Stimulated activated naive B cell treated with anti-CD40 and anti-IgM and Interleukin-4, amounts not matched to agents 10 μg/mL and 1 μg/mL and 100 μg/mL, for 72 hours (primary cell): ENCODE results near the gene SLC7A5.
A peak's percentile ranks its signal among the peaks of the same experiment; 100 is the strongest.

Experiments
- ATAC-seq, 2 donors: fragments of 150-1000 bp; cut with Tn5 transposase; replicated peaks; 2 replicates each; pipeline ENCODE4 v1.10.0; 2021; ENCODE audit warnings: moderate library complexity in 1 of 2
- DNase-seq: peaks from one replicate; pipeline ENCODE4 v3.0.0; 2021
- H3K27ac Mint-ChIP-seq: one replicate; pipeline ENCODE4 v1.8.0; 2022; ENCODE audit warnings: mild to moderate bottlenecking, mixed read lengths
- H3K27me3 Mint-ChIP-seq, 2 donors: one replicate each; pipeline ENCODE4 v1.8.0; 2022; ENCODE audit warnings: mixed read lengths in 2 of 2
- H3K36me3 Mint-ChIP-seq, 2 donors: one replicate each; pipeline ENCODE4 v1.8.0; 2022; ENCODE audit warnings: mixed read lengths in 2 of 2, mild to moderate bottlenecking in 1 of 2
- H3K4me1 Mint-ChIP-seq, 2 donors: one replicate each; pipeline ENCODE4 v1.8.0; 2022; ENCODE audit warnings: mixed read lengths in 2 of 2, mild to moderate bottlenecking in 1 of 2
- H3K4me3 Mint-ChIP-seq, 2 donors: one replicate each; pipeline ENCODE4 v1.8.0; 2022; ENCODE audit warnings: mild to moderate bottlenecking in 2 of 2, mixed read lengths in 2 of 2, moderate library complexity in 1 of 2
- H3K9me3 Mint-ChIP-seq, 2 donors: one replicate each; pipeline ENCODE4 v1.8.0; 2022; ENCODE audit warnings: mixed read lengths in 2 of 2, mild to moderate bottlenecking in 1 of 2

The SLC7A5 gene

DNA sequence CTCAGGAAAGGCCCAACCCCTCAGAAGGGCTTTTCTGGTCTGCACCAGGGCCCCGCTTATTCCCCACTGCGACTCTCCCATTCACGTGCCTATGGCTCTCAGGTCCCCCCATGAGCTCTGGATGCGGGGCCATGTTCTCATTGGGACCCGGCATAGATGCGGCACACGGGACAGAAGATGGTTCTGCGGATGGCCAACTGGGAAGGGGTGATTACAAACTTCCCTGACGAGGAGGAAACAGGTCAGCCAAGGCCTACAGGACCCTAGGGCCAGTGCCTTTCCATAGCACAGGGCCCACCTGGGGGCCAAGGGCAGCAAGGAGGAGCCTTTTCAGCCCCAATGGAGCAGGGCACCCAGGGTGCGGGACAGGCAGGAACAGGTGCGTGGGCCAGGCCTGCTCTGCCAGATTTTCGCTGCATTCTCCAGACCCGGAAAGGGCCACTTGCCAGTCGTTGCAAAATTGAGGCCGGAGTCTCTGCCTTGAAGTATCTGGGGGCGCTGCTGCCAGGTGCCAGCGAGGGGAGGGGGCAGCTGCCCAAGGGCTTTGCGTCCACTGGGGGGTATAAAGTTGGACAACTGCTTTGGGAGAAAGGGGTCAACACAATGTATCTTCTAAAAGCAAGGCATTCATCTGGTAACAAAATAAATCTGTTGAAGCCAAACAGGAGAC lies 20.5 kb downstream of the SLC7A5 start:
- Mint-ChIP-seq H3K4me1 (peaks cover 8 to 33% of the 10 kb centered on the region in 2 donors), H3K4me3 (no peak overlapping the region), H3K27me3 (no peaks in the 10 kb centered on the region), H3K36me3 (peaks cover 53 to 63% of the 10 kb centered on the region in 2 donors), H3K27ac (no peak overlapping the region), H3K9me3 (no peaks in the 10 kb centered on the region)
- no peak for DNase-seq
- ATAC-seq: no peak

DNA sequence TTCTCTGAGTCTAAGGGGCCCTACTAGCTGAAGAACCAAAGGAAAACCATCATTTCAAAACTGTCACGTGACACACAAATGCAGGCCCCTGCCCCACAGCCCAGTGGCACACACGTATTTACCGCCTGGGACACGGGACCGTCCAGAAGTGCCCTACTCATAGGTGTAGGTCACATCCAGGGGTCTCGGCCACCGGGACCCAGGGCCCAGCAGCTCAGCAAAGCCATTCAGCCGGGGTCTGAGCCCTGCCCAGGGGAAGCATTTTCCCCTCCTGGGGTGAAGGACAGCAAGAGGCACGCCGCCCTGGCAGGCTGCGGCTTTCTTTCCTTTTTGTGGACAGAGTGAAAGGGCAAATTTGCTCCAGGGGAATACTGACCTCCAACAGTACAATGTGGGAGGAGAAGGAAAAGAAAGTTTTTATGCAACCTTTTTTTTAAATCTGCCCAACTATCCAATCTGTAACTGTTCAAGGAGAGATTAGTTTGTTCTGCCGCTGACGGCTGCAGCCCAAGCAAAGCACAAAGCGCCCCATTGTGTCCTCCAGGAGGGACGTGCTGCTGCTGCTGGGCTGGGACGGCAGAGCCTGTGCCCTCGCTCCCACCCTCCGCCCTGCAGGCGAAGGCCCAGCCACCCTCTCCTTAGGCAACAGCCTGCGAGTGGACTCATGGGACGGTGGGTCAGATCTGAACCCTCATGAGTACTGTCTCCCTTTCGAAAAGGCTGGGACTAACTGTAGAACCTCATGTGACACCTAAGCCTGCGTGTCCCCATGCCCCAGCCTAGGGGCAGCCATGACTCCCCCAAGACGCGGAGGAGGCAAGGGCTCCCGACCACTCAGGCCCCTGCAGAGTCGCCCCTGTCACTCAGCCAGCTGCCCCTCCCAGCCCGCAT lies 21.3 kb downstream of the SLC7A5 start:
- Mint-ChIP-seq H3K4me3 (no peak overlapping the region), H3K27ac (no peak overlapping the region), H3K4me1 (peaks cover 11 to 39% of the 10 kb centered on the region in 2 donors), H3K9me3 (no peaks in the 10 kb centered on the region), H3K36me3 (peaks cover 58 to 64% of the 10 kb centered on the region in 2 donors), H3K27me3 (no peaks in the 10 kb centered on the region)
- DNase-seq: no peak
- no peak for ATAC-seq

DNA sequence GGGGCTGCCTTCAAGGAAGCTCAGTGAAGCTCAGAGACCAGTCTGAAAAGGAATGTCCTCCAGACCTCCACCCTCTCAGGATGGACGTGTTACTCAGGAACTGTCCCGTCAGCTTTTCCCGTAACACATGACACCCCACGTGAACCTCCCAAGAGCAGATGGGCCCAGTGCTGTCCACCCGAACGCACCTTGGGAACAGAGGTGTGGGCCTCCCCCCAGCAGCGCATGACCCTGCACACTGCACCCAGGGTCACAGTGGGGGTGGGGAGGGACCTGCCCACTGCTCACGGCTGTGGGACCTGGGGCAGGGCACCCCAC lies 21.9 kb downstream of the SLC7A5 start:
- ATAC-seq (no peak), DNase-seq (no peak)
- Mint-ChIP-seq H3K36me3 (peaks cover 60 to 64% of the 10 kb centered on the region in 2 donors), H3K27ac (no peak overlapping the region), H3K27me3 (no peaks in the 10 kb centered on the region), H3K4me3 (no peak overlapping the region), H3K4me1 (peaks cover 14 to 40% of the 10 kb centered on the region in 2 donors), H3K9me3 (no peaks in the 10 kb centered on the region)

DNA sequence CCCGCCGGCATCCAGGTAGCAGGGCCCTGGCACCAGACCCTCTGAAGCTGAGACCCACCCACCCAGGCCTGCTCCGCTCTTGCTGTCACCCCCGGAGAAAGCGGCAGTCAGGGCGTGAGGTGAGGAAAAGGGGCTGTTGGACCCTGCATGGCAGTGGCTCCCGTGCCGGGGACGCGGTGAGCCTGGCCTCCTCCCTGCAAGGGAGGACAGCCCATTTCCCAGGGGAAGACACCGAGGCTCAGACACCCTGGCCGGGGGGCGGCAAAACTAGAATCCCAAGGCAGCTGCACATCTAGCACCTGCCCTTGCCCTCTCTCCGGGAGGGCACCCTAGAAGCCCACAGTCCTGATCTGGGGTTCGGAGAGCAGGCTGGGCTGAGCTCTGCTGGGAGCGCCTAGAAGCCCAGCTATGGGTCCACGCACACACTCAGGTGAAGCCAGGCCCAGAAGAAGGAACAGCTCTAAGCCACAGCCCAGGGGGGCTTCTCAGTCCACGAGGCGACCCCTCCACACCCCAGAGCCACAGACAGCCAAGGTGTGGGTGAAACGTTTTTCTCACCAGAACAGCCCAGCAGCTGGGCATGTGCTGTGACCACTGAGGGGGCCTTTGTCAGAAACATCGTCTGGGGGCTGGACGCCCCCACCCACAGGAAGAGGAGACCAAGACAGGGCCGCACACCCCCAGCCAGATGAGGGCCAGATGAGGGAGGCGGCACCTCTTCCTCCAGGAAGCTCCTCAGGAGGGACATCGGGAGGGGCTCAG lies 22.4 kb downstream of the SLC7A5 start:
- Mint-ChIP-seq H3K4me1 (peaks cover 14 to 42% of the 10 kb centered on the region in 2 donors), H3K4me3 (no peak overlapping the region), H3K27ac (no peak overlapping the region), H3K36me3 (peaks cover 59 to 60% of the 10 kb centered on the region in 2 donors), H3K9me3 (no peaks in the 10 kb centered on the region), H3K27me3 (no peaks in the 10 kb centered on the region)
- no peak for DNase-seq
- ATAC-seq: no peak

DNA sequence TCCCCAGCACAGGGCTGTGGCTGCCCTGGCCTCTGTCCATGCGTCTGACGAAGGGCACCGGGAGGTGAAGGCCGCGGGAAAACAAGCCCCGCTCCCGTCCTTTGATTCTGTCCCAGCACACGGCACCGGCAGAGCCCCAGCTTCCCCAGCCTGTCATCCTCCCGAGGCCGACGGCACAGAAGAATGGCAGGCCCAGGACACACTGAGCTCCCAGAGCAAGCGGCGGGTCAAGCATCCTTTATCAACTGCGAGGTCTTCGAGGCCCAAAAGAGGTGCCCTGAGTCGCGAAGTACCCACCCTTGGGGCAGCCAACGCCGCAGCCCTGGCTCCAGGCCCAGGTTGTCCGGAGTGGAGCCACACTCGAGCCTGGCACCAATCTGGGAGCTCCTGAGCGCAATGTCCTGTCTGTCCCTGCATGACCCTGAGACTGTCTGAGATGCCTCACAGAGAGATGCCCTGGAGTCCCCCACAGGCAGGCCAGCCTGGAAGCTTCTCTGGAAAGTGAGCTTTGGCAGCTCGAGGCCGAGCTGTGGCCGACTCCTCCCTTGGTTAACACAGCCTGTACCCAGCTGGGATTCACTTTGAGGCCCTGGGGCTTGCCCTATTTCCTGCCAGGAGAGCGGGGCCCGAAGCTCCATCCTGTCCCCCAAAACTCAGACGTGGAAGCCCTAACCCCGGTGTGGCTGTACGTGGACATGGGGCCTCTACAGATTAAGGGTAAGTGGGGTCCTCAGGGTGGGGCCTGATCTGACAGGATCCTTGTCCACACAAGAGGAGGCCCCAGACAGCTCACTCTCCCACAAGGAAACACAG lies 23.3 kb downstream of the SLC7A5 start:
- ATAC-seq (no peak), DNase-seq (no peak)
- Mint-ChIP-seq H3K36me3 (peaks cover 56 to 59% of the 10 kb centered on the region in 2 donors), H3K4me3 (no peak overlapping the region), H3K9me3 (no peaks in the 10 kb centered on the region), H3K4me1 (peaks cover 14 to 42% of the 10 kb centered on the region in 2 donors), H3K27me3 (no peaks in the 10 kb centered on the region), H3K27ac (no peak overlapping the region)

DNA sequence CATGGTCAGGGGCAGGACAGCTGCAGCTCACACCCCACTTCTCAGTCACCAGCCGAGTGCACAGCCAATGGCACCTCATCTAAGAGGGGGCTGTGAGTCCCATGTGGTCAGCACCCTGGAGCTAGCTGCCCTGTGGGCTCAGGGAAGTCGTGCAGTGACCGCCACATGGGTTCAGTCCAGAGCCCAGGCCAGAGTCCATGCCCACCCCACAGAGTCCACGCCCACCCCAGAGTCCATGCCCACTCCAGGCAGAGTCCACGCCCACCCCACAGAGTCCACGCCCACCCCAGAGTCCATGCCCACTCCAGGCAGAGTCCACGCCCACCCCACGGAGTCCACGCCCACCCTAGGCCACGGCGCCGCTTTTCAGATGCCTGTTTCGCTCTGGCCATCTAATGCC lies 24.1 kb downstream of the SLC7A5 start:
- Mint-ChIP-seq H3K27me3 (no peaks in the 10 kb centered on the region), H3K4me3 (no peak overlapping the region), H3K4me1 (peaks cover 14 to 42% of the 10 kb centered on the region in 2 donors), H3K9me3 (no peaks in the 10 kb centered on the region), H3K27ac (no peak overlapping the region), H3K36me3 (peaks cover 51 to 52% of the 10 kb centered on the region in 2 donors)
- DNase-seq (no peak), ATAC-seq (no peak)

DNA sequence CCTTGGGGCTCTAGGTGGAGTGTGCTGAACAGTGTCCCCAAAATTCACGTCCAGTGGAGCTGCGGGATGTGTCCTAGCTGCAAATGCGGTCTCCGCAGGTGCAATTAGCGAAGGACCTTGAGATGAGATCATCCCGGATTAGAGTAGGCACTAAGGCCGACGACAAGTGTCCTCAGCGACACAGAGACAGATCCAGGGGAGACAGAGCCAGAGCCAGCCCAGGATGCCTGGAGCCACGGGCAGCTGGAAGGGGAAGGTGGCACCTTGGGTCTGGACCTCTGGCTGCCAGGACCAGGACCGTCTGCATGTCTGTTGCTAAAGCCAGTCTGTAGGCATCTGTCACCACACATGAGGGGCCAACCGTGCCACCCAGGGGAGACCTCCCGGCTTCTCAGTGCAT lies 24.5 kb downstream of the SLC7A5 start:
- peaks cover 51% of the 10 kb centered on the region in 2 donors for H3K36me3 Mint-ChIP-seq
- no peak overlapping the region for H3K4me3 Mint-ChIP-seq
- peaks cover 14 to 42% of the 10 kb centered on the region in 2 donors for H3K4me1 Mint-ChIP-seq
- H3K9me3 Mint-ChIP-seq: no peaks in the 10 kb centered on the region
- no peaks in the 10 kb centered on the region for H3K27me3 Mint-ChIP-seq
- ATAC-seq (no peak), DNase-seq (no peak)
- no peak overlapping the region for H3K27ac Mint-ChIP-seq

DNA sequence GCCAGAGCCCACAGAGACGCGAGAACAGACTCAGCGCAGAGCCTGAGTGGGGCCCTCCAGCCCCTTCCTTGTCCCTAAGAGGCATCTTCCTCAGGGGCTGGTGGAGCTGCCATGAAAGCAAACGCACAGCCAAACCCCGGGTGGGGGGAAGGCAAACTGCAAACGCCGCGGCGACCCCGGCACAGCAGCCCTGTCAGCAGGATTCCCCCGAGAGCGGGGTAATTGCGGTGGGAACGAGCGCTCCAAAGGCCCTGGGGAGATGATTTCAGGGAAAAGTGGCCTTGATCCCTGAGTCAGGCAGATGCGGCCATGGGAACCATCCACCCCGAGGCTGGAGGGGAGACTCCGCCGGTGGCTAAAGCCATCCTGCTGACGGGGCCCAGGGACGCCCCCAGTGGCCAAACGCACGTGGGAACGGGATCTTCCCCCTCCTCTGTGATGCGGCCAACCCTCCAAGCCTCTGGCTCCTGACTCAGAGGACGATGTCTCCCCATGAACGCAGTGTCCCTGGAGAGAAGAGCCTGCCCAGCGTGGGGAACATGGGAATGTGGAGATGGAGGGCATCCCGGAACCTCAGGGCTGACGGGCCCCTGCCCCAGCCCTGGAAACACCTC lies 25.1 kb downstream of the SLC7A5 start:
- Mint-ChIP-seq H3K4me3 (no peak overlapping the region), H3K4me1 (peaks cover 14 to 42% of the 10 kb centered on the region in 2 donors), H3K27ac (no peak overlapping the region), H3K27me3 (no peaks in the 10 kb centered on the region), H3K36me3 (peaks cover 53 to 55% of the 10 kb centered on the region in 2 donors), H3K9me3 (no peaks in the 10 kb centered on the region)
- DNase-seq: no peak
- ATAC-seq: no peak

DNA sequence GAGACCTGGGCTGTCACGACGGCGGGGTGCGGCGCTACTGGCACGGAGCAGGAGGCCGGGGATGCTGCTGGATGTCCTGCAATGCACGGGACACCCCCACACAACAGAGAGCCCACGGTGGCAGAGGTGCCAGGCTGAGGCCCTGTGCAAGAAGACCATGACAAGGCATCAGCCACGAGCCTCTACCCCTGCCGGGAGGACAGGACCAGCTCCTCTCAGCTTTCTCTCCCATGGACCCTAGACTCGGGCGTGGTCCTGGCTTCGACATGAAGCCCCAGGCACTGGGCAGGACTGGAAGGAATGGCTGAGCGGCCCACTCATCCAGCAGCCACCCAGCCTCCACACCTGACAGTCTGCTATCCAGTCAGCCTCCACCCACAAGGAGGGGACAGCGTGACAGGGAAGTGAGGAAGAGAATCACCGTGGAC lies 25.6 kb downstream of the SLC7A5 start:
- H3K9me3 Mint-ChIP-seq: no peaks in the 10 kb centered on the region
- DNase-seq (no peak), ATAC-seq (no peak)
- H3K36me3 Mint-ChIP-seq: peaks cover 49 to 55% of the 10 kb centered on the region in 2 donors
- H3K4me1 Mint-ChIP-seq: peaks cover 14 to 39% of the 10 kb centered on the region in 2 donors
- H3K27ac Mint-ChIP-seq: no peak overlapping the region
- no peak overlapping the region for H3K4me3 Mint-ChIP-seq
- no peaks in the 10 kb centered on the region for H3K27me3 Mint-ChIP-seq

DNA sequence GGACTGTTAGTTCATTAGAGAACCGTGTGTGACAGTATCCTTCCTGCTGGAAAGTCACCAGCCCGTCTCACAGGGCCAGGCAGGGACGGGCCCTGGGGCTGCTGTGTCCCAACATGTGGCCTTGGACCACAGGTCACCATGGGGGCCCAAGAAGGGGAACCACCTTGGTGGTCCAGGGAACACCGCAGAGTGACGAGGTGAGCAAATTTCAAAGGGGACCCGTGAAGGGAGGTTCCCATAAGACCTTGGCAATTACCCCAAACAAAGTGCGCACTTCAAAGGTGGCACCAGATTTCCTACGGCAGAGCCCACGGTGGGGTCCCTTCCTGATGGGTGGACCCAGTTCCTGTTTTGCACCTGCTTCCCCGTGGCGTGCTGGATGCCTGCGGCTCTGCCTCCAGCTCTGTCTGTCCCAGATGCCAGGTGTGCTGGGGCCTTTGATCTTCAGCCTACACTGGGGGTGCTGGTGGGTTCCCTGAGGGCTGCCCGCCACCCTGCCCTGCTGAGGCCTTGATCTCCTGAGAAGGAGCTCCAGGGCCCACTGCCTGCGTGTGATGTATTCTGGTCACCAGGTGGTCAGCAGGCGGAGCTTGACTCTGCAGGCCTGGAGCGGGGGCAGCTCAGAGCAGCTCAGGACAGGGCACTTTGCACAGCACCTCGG lies 27.0 kb downstream of the SLC7A5 start:
- Mint-ChIP-seq H3K27me3 (no peaks in the 10 kb centered on the region), H3K27ac (no peak overlapping the region), H3K9me3 (no peaks in the 10 kb centered on the region), H3K4me1 (peaks cover 14 to 35% of the 10 kb centered on the region in 2 donors), H3K36me3 (peaks cover 44 to 45% of the 10 kb centered on the region in 2 donors), H3K4me3 (no peak overlapping the region)
- DNase-seq (no peak), ATAC-seq (peak; percentile 21 to 29)

DNA sequence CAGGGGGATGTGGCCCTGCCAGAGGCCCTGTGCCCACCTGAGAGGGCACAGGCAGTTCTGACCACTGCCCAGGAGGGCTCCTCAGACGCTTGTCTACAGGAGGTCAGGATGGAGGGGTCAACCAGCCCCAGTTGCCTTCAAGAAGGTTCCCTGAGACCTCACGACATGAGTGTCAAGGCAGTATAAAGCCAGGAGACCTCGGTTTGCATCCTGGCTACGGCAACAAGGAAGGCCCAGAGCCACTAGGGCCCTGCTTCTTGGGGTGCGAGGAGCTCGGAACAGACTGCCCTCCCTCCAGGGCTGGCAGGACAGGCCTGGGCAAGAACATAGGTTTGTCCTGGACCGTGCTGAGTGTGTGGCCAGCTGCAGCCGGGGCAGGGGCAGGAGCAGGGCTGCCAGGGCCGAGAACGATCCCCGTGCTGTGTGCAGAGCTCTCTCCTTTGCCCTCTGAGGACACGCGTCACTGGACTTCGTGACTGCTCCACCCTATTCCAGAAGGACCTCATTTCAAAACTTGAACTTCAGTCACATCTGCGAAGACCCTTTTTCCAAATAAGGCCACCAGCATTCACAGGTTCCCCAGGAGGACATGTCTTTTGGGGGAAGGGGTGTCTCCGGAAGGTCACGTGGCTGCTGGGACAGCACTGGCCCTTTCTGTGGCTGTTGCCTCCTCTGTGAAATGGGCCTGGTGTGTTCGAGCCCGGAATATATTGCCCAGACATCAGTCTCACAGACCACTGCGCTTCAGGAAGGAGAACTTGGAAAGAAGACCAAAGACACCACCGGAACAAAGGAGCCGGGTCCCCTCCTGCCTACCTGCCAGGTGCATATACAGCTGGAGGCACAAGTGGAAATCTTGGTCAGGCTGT lies 27.7 kb downstream of the SLC7A5 start:
- no peak for ATAC-seq
- DNase-seq: no peak
- H3K36me3 Mint-ChIP-seq: peaks cover 41 to 50% of the 10 kb centered on the region in 2 donors
- H3K27me3 Mint-ChIP-seq: no peaks in the 10 kb centered on the region
- H3K4me3 Mint-ChIP-seq: no peak overlapping the region
- no peaks in the 10 kb centered on the region for H3K9me3 Mint-ChIP-seq
- H3K4me1 Mint-ChIP-seq: peaks cover 14 to 34% of the 10 kb centered on the region in 2 donors
- no peak overlapping the region for H3K27ac Mint-ChIP-seq

DNA sequence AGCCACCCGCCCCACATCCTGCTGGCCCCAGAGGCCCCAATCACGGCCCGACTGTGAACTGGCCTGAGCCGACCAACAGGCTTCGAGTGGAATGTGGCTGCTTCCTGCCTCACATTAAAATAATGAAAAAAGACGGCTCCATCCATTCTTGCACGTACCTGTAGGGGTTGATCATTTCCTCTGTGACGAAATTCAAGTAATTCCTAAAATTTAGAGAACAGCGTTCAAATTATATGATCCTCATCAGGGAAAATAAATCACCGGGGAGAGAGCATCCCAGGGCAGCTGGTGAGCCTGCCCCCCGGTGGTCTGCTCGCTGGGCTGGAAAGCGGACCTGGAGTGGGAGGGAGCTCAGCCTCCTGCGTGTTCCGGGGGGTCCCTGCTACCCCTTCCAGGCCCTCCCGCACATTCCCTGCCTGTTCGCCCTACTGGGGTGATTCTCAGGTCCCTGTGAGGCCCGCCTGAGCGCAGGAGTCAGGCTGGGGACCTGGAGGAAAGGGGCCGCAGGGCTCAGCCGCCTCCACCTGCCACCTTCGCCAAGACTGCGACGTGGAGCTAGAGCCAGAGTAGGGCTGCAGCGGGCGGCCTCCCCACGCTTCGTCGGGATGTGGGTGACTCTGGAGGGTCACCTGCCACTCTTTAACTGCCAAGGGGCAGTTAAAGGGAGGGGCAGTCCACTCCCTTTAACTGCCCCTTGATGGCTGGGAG lies 28.9 kb downstream of the SLC7A5 start:
- Mint-ChIP-seq H3K27me3 (no peaks in the 10 kb centered on the region), H3K36me3 (peaks cover 47% of the 10 kb centered on the region in 2 donors), H3K27ac (no peak overlapping the region), H3K9me3 (no peaks in the 10 kb centered on the region), H3K4me1 (peaks cover 14 to 28% of the 10 kb centered on the region in 2 donors), H3K4me3 (no peak overlapping the region)
- ATAC-seq: no peak
- no peak for DNase-seq
